AG09309 (cell line): ENCODE data around the gene SYNRG.

Source experiments
- DNase-seq: peaks from one replicate; pipeline ENCODE4 v3.0.0-alpha.2; 2010; ENCODE audit warnings: low read depth
- H3K4me3 ChIP-seq: 2 replicates; pipeline ENCODE4 v1.5.1; 2011; ENCODE audit warnings: mild to moderate bottlenecking, low read depth, low read length, moderate library complexity; ENCODE audit not compliant: control insufficient read depth
- TF ChIP-seq, protein P1 (sequence below): IDR thresholded peaks from 2 replicates; pipeline ENCODE4 v1.5.1; 2011; ENCODE audit warnings: mild to moderate bottlenecking, low read depth, low read length, inconsistent platforms; ENCODE audit not compliant: insufficient read depth, control insufficient read depth; ENCODE audit errors: missing control alignments

The SYNRG gene

DNA sequence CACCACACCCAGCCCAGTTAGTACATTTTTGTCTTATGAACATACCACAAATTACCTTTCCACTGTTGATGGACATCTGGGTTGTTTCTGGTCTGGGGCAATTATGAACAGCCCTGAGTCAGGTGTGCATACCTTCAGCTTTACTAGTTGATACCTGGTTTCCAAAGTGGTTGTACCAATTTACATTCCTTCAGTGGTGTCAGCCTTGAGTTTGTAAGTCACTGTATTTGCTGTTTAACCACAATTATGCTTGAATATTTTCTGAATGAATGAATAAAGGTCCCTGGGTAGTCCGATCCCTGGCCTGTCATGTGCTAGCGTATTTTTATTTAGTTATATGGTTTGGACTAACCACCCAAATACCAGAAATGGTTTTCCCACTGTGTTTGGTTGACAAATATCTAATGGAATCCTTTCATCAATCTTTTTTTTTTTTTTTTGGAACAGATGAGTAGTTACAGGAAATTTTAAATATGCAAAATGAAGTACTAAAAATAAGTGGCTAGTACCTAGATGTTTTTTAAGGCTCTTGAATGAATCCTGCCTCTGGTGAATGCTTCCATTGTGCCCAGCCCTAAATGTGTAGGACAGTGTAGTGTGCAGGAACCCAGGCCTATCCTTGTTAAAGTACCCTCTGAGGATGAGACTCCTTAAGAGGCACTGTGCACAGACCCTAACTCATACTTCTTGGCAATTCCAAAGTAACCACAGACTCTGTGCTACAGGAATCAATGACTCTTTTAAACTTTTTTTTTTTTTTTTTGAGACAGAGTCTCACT lies 115.8 kb downstream of the SYNRG start:
- TF ChIP-seq, protein P1, sequence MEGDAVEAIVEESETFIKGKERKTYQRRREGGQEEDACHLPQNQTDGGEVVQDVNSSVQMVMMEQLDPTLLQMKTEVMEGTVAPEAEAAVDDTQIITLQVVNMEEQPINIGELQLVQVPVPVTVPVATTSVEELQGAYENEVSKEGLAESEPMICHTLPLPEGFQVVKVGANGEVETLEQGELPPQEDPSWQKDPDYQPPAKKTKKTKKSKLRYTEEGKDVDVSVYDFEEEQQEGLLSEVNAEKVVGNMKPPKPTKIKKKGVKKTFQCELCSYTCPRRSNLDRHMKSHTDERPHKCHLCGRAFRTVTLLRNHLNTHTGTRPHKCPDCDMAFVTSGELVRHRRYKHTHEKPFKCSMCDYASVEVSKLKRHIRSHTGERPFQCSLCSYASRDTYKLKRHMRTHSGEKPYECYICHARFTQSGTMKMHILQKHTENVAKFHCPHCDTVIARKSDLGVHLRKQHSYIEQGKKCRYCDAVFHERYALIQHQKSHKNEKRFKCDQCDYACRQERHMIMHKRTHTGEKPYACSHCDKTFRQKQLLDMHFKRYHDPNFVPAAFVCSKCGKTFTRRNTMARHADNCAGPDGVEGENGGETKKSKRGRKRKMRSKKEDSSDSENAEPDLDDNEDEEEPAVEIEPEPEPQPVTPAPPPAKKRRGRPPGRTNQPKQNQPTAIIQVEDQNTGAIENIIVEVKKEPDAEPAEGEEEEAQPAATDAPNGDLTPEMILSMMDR, result no peak
- no peak overlapping the region for H3K4me3 ChIP-seq
- DNase-seq, result peak; percentile 89

DNA sequence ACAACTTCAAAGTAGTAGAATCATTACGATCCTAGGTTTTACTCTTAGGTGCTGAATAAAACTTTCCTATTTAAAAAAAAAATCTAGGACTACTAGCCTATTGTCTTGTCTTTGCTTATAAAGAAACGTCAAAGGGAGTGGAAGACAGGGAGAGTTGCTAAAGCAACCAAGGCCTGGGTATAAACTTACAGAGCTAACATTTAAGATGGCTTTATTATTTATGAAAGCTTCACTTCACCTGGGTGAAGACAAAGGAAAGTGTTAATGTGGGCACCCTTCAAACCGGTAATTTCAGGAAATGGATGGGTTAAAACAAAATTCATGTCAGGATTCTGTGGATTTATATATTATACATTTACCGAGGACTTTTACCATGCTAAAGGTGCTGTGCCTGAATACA lies 117.1 kb downstream of the SYNRG start:
- DNase-seq, result no peak
- TF ChIP-seq, protein P1, result no peak
- H3K4me3 ChIP-seq, result peak overlapping the region; percentile 53

DNA sequence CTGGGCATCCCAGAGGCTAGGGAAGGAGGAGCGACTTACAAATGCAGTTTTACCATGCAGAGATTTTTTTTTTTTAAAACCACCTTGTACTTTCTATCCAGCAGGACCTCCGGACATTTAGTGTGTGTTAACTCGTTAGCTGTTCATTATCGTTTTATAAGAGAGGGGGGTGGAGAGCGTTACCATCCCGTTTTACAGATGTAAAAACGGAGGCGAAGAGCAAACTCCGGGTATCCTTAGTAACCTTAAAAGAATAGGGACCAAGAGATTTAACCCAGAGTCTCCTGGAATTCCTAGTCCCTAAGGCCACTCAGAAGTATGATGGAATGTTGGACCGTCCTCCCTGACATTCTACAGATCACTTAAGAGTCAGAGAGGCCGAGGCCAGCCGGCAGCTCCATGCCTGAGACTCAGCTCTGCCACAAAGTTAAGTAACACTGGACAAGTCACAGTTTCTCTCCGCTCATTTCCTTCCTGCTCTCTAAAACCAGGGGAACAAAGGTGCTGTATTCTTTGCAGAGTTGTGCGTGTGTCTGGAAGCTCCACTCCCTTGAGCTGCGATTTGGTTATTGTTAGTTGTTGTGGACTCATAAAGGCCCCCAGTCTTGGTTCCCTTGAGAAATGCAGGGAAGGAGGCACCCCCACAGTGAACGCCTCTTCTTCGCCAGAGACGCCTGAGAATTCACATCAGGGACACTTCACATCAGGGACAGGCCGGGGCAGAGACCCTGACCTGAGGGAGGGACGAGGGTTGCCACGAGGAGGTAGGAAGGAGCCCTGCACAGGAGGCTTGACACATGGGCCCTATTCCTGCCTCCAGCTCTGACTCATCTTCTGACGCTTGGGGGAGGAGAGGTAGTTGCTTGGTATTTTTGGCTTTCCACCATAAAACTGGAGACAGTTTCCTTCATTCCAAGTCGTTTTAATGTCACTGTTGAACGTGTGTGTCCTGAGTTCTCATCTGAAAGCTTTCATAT lies 118.3 kb downstream of the SYNRG start:
- TF ChIP-seq, protein P1, result no peak
- DNase-seq, result no peak
- peak overlapping the region; percentile 53 for H3K4me3 ChIP-seq

DNA sequence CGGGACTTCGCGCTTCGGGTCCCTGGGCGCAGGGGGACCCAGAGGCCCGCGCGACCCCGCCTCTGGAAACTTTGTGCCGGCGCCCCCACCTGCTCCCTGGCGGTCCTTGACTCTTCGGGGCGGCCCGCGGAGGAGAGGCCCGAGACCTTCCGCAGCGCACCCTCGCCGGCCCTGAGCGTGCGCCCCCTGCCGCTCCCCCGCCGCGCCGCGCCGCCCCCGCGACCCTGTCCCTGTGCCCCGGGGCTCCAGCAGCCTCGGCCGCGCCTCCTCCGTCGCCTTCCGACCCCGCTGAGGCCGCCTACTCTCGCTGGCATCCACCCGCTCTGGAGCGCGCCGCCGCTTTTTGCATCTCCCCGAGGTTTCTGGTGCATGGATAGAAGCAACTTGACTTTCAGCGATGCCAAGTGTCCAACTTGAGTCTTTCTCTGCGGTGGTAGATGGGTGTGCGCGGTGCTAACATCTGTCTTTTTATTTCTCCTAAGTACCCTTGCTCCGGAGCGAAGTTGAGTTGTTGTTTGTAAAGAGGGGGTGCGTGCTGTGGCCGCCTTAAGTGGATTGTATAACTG lies 119.1 kb downstream of the SYNRG start:
- TF ChIP-seq, protein P1, result no peak
- peak overlapping the region; percentile 53 for H3K4me3 ChIP-seq
- no peak for DNase-seq

DNA sequence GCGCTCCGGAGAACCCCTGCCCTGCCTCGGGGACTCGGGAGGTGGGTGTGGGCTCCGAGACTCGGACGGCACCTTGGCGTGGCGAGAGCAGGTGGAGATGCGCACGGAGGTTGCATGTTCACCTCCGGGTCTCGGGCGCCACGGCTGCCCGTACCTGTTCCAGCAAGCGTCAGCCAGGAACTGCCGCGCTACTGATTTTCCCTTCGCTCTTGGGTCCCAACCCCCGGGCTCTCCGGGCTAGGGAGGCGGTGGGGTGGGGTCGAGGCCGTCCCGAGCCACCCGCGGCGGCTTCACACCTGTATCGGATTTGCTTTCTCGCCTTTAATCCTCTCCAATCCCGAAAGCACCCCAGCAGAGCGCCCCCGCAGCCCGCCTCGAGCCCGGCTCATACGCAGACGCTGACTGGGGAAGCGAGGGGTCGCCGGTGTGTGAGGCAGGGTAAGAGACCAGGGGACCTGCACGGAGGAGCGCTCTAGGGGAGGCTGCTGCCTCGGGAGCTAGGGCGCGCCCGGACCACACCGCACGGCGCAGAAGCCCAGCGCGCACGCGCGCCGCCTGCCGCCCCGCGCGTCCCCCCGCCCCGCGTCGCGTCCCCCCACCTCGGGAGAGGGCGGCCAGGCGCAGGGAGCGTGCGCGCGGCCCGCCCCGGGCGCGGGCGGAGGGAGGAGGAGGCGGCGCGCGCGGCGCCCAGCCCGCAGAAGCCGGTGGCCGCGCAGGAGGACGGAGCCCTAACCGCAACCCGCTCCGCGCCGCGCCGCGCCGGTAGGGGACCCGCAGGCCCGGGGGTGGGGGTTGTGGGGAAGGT lies 119.8 kb downstream of the SYNRG start, which contains the start of gene DUSP14:
Gene DUSP14 (plus strand): TSS at position 695 of the 805 bp plus-strand sequence. CDS start 22,382 bp downstream, outside the sequence.
- DNase-seq, result no peak
- H3K4me3 ChIP-seq, result peak within 1 kb of the TSS; percentile 98
- TF ChIP-seq, protein P1, result peak; percentile 10
